ENCODE measurements around the gene GNG3. TPM values are rescaled to one million over a fixed set of nuclear protein-coding genes. Genes with fewer than 3 reads are reported as not detected.

GNG3 gene
- total and polyA plus RNA-seq, 2 of the 4 experiments (the other 2 are of a cell fraction): not detected

DNA sequence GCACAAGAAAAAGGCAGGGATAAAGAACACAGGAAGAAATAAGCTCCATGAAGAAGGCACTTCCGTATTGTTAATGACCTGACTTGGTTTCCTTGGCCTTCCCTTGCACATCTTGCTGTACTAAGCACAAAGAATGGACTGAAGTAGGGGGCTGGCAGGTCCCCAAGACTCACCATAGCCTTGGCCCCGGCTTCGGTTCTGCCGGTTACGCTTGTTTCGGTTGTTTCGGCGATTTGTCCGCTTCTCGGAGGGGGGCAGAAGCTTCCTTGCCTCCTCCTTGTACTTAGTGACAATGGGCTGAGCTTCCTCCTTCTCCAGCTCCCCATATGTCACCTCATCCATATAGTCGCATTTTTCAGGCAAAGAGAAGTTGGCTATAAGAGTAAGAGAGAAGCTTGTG lies 9.3 kb downstream of the GNG3 start:
- H2AK9ac ChIP-seq (replicated peaks; ENCODE audit: low read depth, low read length, poor library complexity): no peak overlapping the region
- no peak overlapping the region for H3K27ac ChIP-seq (ENCODE audit: insufficient read depth, low read length)
- no peaks in the 10 kb centered on the region for H3K27me3 ChIP-seq (ENCODE audit: control insufficient read depth, insufficient read depth, low read length)
- no peak overlapping the region for H2BK120ac ChIP-seq (ENCODE audit: low read depth, low read length)
- H4K5ac ChIP-seq (ENCODE audit: low read depth, low read length): no peak overlapping the region
- H2AK5ac ChIP-seq (ENCODE audit: low read depth, low read length): no peak overlapping the region
- no peak for TF ChIP-seq FOS (IDR thresholded peaks at IDR 0.05; ENCODE audit: low read depth, low read length)
- no peak for TF ChIP-seq MXI1 (IDR thresholded peaks at IDR 0.05; ENCODE audit: borderline replicate concordance, low read depth, low read length)
- no peak for TF ChIP-seq POLR2A (IDR thresholded peaks at IDR 0.05; ENCODE audit: low read depth, low read length)
- TF ChIP-seq, protein P1, sequence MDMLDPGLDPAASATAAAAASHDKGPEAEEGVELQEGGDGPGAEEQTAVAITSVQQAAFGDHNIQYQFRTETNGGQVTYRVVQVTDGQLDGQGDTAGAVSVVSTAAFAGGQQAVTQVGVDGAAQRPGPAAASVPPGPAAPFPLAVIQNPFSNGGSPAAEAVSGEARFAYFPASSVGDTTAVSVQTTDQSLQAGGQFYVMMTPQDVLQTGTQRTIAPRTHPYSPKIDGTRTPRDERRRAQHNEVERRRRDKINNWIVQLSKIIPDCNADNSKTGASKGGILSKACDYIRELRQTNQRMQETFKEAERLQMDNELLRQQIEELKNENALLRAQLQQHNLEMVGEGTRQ (IDR thresholded peaks at IDR 0.05; ENCODE audit: low read depth, low read length): no peak
- TF ChIP-seq SMC3 (IDR thresholded peaks at IDR 0.05; ENCODE audit: low read depth, low read length): no peak
- no peak for TF ChIP-seq BHLHE40 (IDR thresholded peaks at IDR 0.05; ENCODE audit: low read depth, low read length)
- TF ChIP-seq RCOR1 (IDR thresholded peaks at IDR 0.05; ENCODE audit: insufficient replicate concordance, low read length): no peak
- no peak for TF ChIP-seq NFE2L2 (IDR thresholded peaks at IDR 0.05; ENCODE audit: low read depth, low read length)
- no peak for TF ChIP-seq MAFK (IDR thresholded peaks at IDR 0.05; ENCODE audit: low read depth, low read length)
- TF ChIP-seq, protein P2, sequence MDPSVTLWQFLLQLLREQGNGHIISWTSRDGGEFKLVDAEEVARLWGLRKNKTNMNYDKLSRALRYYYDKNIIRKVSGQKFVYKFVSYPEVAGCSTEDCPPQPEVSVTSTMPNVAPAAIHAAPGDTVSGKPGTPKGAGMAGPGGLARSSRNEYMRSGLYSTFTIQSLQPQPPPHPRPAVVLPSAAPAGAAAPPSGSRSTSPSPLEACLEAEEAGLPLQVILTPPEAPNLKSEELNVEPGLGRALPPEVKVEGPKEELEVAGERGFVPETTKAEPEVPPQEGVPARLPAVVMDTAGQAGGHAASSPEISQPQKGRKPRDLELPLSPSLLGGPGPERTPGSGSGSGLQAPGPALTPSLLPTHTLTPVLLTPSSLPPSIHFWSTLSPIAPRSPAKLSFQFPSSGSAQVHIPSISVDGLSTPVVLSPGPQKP (IDR thresholded peaks at IDR 0.05; ENCODE audit: borderline replicate concordance, low read depth, low read length): no peak
- no peak for TF ChIP-seq RAD21 (IDR thresholded peaks at IDR 0.05; ENCODE audit: low read length)
- TF ChIP-seq MAZ (IDR thresholded peaks at IDR 0.05; ENCODE audit: borderline replicate concordance, low read depth, low read length): no peak
- no peak for TF ChIP-seq RFX5 (IDR thresholded peaks at IDR 0.05; ENCODE audit: low read depth, low read length)
- TF ChIP-seq CHD1 (IDR thresholded peaks at IDR 0.05; ENCODE audit: low read depth, low read length): no peak
- no peak for TF ChIP-seq CEBPB (IDR thresholded peaks at IDR 0.05; ENCODE audit: low read depth, low read length)
- TF ChIP-seq, protein P3, sequence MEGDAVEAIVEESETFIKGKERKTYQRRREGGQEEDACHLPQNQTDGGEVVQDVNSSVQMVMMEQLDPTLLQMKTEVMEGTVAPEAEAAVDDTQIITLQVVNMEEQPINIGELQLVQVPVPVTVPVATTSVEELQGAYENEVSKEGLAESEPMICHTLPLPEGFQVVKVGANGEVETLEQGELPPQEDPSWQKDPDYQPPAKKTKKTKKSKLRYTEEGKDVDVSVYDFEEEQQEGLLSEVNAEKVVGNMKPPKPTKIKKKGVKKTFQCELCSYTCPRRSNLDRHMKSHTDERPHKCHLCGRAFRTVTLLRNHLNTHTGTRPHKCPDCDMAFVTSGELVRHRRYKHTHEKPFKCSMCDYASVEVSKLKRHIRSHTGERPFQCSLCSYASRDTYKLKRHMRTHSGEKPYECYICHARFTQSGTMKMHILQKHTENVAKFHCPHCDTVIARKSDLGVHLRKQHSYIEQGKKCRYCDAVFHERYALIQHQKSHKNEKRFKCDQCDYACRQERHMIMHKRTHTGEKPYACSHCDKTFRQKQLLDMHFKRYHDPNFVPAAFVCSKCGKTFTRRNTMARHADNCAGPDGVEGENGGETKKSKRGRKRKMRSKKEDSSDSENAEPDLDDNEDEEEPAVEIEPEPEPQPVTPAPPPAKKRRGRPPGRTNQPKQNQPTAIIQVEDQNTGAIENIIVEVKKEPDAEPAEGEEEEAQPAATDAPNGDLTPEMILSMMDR (conservative IDR thresholded peaks at IDR 0.05; ENCODE audit: low read depth, low read length): no peak
- H4K20me1 ChIP-seq (ENCODE audit: insufficient read depth, low read length): peaks cover 2% of the 10 kb centered on the region; the same call in 1 of the 2 replicates
- H3K23ac ChIP-seq (ENCODE audit: low read depth, low read length): no peak overlapping the region
- no peak overlapping the region for H2BK15ac ChIP-seq (ENCODE audit: low read depth, low read length)
- CTCF ChIA-PET: no interaction called here
- H3K9me3 ChIP-seq (ENCODE audit: control insufficient read depth, insufficient read depth, low read length): no peaks in the 10 kb centered on the region
- no peak overlapping the region for H2BK5ac ChIP-seq (ENCODE audit: low read depth, low read length, poor library complexity, severe bottlenecking)
- H2BK20ac ChIP-seq (ENCODE audit: low read depth, low read length): no peak overlapping the region
- dilution Hi-C loops (cut with HindIII; ENCODE audit: low sequenced_read_pairs, unreplicated experiment): no loop called here
- H4K91ac ChIP-seq (ENCODE audit: insufficient read depth, low read depth, low read length): no peak overlapping the region
- H4K8ac ChIP-seq (ENCODE audit: low read depth in 2 of 2, low read length in 2 of 2): no peak overlapping the region
- in situ Hi-C loops (cut with MboI; ENCODE audit: low sequenced_read_pairs): no loop called here
- DNase-seq (no peak), ATAC-seq (ENCODE audit: low read depth) (no peak)
- H3K14ac ChIP-seq (replicated peaks; ENCODE audit: low read depth, low read length): no peak overlapping the region
- H2AFZ ChIP-seq (replicated peaks; ENCODE audit: low read length, poor library complexity): no peak overlapping the region
- H3K4ac ChIP-seq (ENCODE audit: low read depth, low read length): no peak overlapping the region
- H3K4me2 ChIP-seq (ENCODE audit: low read depth, low read length): no peak overlapping the region
- WGBS, 2 experiments (ENCODE audit: extremely low coverage in 2 of 2, insufficient read length in 1 of 2): no CpG with 5 or more reads among the region's 11 CpGs
- H3K9ac ChIP-seq (ENCODE audit: low read depth, low read length): no peak overlapping the region
- peaks cover 72% of the 10 kb centered on the region for H3K36me3 ChIP-seq (ENCODE audit: control insufficient read depth, insufficient read depth, low read length)
- no peak overlapping the region for H3K56ac ChIP-seq (ENCODE audit: extremely low read depth, insufficient read depth, low read length)
- 0 out of 2 replicates have a peak, but pooled peaks cover 4% of the 10 kb centered on the region for H3K9me1 ChIP-seq (ENCODE audit: insufficient read depth, low read length)
- H3K18ac ChIP-seq (ENCODE audit: low read depth, low read length): no peak overlapping the region
- POLR2A ChIA-PET (ENCODE audit: unreplicated experiment): no interaction called here
- no peak overlapping the region for H3K4me3 ChIP-seq (ENCODE audit: insufficient read depth, low read depth, low read length)
- peaks cover 4% of the 10 kb centered on the region; the same call in 1 of the 2 replicates for H3K4me1 ChIP-seq (ENCODE audit: control insufficient read depth, insufficient read depth, low read length)
- intact Hi-C loops (cut with micrococcal nuclease): no loop called here
- BruUV-seq (replicated peaks): no TSS peak
- H3K79me1 ChIP-seq (ENCODE audit: low read depth in 1 of 2, low read length in 2 of 2): peaks cover 38 to 67% of the 10 kb centered on the region in 2 experiments

Measured in IMR-90 (cell line).